ENCODE measurements around the gene TBX6. TPM values are rescaled to one million over a fixed set of nuclear protein-coding genes. Genes with fewer than 3 reads are reported as not detected.
A peak's percentile ranks its signal among the peaks of the same experiment; 100 is the strongest.

The TBX6 gene
- total and polyA plus RNA-seq, 10 of the 15 experiments (the other 5 are each of a cell fraction or from before 2014, with no cell fraction given), result 0.08 to 0.90 (median 0.31) TPM; not detected in 2

DNA sequence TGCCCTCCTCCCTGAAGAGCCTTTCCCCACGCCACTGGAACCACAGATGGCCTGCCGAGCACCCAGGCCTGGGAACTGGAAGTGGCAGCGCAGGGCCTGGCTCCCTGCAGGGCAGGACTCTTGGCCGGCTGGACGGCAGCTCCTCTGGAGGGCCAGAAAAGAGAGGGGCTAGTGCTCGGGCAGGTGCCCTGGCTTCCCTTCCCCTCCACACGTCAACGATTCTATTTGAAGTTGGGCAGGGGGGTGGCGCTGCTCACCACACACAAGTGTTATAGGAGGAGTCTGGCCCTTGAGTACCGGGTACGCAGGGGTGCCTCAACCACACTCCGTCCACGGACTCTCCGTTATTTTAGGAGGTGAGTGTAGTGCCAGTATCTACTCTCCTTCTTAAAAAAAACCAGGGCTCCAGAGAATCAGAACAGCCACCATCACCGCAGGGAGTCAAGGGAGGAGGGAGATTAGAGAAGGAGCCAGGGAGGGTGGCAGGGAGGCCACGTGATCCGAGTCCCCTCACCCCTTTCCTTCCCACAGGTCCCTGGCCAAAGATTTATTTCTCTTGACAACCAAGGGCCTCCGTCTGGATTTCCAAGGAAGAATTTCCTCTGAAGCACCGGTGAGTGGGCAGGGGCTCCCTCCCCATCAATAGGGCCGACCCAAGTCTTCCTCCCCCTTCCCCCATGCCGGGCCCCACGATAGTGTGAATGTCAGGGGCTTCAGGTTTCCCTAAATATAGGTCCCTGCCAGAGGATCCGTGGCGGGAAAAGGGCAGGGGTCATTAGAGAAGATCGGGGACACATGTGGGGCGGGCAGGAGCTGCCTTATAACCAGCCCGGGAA, 27.6 kb downstream of the TBX6 start (continued):
- TF ChIP-seq, protein P1, sequence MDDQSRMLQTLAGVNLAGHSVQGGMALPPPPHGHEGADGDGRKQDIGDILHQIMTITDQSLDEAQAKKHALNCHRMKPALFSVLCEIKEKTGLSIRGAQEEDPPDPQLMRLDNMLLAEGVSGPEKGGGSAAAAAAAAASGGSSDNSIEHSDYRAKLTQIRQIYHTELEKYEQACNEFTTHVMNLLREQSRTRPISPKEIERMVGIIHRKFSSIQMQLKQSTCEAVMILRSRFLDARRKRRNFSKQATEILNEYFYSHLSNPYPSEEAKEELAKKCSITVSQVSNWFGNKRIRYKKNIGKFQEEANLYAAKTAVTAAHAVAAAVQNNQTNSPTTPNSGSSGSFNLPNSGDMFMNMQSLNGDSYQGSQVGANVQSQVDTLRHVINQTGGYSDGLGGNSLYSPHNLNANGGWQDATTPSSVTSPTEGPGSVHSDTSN (IDR thresholded peaks at IDR 0.05; ENCODE audit: insufficient replicate concordance, low read depth, low read length), result no peak
- TF ChIP-seq, protein P2, sequence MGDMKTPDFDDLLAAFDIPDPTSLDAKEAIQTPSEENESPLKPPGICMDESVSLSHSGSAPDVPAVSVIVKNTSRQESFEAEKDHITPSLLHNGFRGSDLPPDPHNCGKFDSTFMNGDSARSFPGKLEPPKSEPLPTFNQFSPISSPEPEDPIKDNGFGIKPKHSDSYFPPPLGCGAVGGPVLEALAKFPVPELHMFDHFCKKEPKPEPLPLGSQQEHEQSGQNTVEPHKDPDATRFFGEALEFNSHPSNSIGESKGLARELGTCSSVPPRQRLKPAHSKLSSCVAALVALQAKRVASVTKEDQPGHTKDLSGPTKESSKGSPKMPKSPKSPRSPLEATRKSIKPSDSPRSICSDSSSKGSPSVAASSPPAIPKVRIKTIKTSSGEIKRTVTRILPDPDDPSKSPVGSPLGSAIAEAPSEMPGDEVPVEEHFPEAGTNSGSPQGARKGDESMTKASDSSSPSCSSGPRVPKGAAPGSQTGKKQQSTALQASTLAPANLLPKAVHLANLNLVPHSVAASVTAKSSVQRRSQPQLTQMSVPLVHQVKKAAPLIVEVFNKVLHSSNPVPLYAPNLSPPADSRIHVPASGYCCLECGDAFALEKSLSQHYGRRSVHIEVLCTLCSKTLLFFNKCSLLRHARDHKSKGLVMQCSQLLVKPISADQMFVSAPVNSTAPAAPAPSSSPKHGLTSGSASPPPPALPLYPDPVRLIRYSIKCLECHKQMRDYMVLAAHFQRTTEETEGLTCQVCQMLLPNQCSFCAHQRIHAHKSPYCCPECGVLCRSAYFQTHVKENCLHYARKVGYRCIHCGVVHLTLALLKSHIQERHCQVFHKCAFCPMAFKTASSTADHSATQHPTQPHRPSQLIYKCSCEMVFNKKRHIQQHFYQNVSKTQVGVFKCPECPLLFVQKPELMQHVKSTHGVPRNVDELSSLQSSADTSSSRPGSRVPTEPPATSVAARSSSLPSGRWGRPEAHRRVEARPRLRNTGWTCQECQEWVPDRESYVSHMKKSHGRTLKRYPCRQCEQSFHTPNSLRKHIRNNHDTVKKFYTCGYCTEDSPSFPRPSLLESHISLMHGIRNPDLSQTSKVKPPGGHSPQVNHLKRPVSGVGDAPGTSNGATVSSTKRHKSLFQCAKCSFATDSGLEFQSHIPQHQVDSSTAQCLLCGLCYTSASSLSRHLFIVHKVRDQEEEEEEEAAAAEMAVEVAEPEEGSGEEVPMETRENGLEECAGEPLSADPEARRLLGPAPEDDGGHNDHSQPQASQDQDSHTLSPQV (IDR thresholded peaks at IDR 0.05), result no peak
- TF ChIP-seq FOXK2 (IDR thresholded peaks at IDR 0.05) (no peak), NFYA (IDR thresholded peaks at IDR 0.05; ENCODE audit: borderline replicate concordance, low read depth, low read length) (no peak), LARP7 (IDR thresholded peaks at IDR 0.05) (0 out of 2 replicates have a peak, but pooled peaks have one; percentile 44), GABPA (IDR thresholded peaks at IDR 0.05; ENCODE audit: low read depth) (no peak), ASH2L (IDR thresholded peaks at IDR 0.05; ENCODE audit: borderline replicate concordance, low read depth) (no peak), RFX5 (IDR thresholded peaks at IDR 0.05; ENCODE audit: low read depth, low read length) (no peak), KAT2A (conservative IDR thresholded peaks at IDR 0.05; ENCODE audit: control insufficient read depth, low read depth, low read length) (no peak), MYC (IDR thresholded peaks at IDR 0.05; ENCODE audit: insufficient read depth, insufficient read length, insufficient replicate concordance, low read length, severe bottlenecking) (no peak)
- TF ChIP-seq, protein P3, sequence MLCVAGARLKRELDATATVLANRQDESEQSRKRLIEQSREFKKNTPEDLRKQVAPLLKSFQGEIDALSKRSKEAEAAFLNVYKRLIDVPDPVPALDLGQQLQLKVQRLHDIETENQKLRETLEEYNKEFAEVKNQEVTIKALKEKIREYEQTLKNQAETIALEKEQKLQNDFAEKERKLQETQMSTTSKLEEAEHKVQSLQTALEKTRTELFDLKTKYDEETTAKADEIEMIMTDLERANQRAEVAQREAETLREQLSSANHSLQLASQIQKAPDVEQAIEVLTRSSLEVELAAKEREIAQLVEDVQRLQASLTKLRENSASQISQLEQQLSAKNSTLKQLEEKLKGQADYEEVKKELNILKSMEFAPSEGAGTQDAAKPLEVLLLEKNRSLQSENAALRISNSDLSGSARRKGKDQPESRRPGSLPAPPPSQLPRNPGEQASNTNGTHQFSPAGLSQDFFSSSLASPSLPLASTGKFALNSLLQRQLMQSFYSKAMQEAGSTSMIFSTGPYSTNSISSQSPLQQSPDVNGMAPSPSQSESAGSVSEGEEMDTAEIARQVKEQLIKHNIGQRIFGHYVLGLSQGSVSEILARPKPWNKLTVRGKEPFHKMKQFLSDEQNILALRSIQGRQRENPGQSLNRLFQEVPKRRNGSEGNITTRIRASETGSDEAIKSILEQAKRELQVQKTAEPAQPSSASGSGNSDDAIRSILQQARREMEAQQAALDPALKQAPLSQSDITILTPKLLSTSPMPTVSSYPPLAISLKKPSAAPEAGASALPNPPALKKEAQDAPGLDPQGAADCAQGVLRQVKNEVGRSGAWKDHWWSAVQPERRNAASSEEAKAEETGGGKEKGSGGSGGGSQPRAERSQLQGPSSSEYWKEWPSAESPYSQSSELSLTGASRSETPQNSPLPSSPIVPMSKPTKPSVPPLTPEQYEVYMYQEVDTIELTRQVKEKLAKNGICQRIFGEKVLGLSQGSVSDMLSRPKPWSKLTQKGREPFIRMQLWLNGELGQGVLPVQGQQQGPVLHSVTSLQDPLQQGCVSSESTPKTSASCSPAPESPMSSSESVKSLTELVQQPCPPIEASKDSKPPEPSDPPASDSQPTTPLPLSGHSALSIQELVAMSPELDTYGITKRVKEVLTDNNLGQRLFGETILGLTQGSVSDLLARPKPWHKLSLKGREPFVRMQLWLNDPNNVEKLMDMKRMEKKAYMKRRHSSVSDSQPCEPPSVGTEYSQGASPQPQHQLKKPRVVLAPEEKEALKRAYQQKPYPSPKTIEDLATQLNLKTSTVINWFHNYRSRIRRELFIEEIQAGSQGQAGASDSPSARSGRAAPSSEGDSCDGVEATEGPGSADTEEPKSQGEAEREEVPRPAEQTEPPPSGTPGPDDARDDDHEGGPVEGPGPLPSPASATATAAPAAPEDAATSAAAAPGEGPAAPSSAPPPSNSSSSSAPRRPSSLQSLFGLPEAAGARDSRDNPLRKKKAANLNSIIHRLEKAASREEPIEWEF (IDR thresholded peaks at IDR 0.05; ENCODE audit: insufficient replicate concordance, low read depth, low read length), result no peak
- TF ChIP-seq, protein P4, sequence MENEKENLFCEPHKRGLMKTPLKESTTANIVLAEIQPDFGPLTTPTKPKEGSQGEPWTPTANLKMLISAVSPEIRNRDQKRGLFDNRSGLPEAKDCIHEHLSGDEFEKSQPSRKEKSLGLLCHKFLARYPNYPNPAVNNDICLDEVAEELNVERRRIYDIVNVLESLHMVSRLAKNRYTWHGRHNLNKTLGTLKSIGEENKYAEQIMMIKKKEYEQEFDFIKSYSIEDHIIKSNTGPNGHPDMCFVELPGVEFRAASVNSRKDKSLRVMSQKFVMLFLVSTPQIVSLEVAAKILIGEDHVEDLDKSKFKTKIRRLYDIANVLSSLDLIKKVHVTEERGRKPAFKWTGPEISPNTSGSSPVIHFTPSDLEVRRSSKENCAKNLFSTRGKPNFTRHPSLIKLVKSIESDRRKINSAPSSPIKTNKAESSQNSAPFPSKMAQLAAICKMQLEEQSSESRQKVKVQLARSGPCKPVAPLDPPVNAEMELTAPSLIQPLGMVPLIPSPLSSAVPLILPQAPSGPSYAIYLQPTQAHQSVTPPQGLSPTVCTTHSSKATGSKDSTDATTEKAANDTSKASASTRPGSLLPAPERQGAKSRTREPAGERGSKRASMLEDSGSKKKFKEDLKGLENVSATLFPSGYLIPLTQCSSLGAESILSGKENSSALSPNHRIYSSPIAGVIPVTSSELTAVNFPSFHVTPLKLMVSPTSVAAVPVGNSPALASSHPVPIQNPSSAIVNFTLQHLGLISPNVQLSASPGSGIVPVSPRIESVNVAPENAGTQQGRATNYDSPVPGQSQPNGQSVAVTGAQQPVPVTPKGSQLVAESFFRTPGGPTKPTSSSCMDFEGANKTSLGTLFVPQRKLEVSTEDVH (IDR thresholded peaks at IDR 0.05; ENCODE audit: low read depth, partially characterized antibody), result no peak
- TF ChIP-seq, protein P5, sequence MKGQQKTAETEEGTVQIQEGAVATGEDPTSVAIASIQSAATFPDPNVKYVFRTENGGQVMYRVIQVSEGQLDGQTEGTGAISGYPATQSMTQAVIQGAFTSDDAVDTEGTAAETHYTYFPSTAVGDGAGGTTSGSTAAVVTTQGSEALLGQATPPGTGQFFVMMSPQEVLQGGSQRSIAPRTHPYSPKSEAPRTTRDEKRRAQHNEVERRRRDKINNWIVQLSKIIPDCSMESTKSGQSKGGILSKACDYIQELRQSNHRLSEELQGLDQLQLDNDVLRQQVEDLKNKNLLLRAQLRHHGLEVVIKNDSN (IDR thresholded peaks at IDR 0.05; ENCODE audit: borderline replicate concordance, extremely low read length, insufficient read depth, low read depth, low read length), result peak; percentile 83

Measured in GM12878 (cell line).